ES-I3 (cell line): ENCODE results near the gene CSH1.
"Not testable (repeated sequence)": the region's sequence is repeated elsewhere in the genome, so short reads cannot be mapped to it uniquely, and the experiment has no call there.

Experiments
- H3K36me3 ChIP-seq: 2 replicates; pipeline ENCODE4 v1.6.1; 2013; ENCODE audit warnings: mild to moderate bottlenecking, low read length, control low read depth, moderate library complexity; ENCODE audit not compliant: insufficient read depth
- H3K4me1 ChIP-seq: 2 replicates; pipeline ENCODE4 v1.6.1; 2013; ENCODE audit warnings: mild to moderate bottlenecking, control low read depth, low read length; ENCODE audit not compliant: insufficient read depth
- H3K9ac ChIP-seq: 2 replicates; pipeline ENCODE4 v1.6.1; 2013; ENCODE audit warnings: low read depth, mild to moderate bottlenecking, low read length, moderate library complexity
- H3K9me3 ChIP-seq: 2 replicates; pipeline ENCODE4 v1.6.1; 2013; ENCODE audit warnings: mild to moderate bottlenecking, low read length, moderate library complexity; ENCODE audit not compliant: control insufficient read depth, insufficient read depth

Gene CSH1

GRCh38 chr17:63896524-63897354, at the start of gene CSH1:
Gene CSH1 (minus strand): TSS chr17:63896574. CDS start chr17:63896511, 63 bp downstream.
- H3K36me3 ChIP-seq, H3K9ac ChIP-seq, H3K9me3 ChIP-seq, H3K4me1 ChIP-seq: not testable (repeated sequence)

GRCh38 chr17:63945784-63946439, 49.5 kb upstream of the CSH1 start:
- H3K9ac ChIP-seq: no peak overlapping the region
- H3K9me3 ChIP-seq: no peaks in the 10 kb centered on the region
- H3K36me3 ChIP-seq: no peaks in the 10 kb centered on the region
- peaks cover 8% of the 10 kb centered on the region; the same call in 1 of the 2 replicates for H3K4me1 ChIP-seq

GRCh38 chr17:63944736-63945499, 48.5 kb upstream of the CSH1 start:
- Histone ChIP-seq H3K9ac (no peak overlapping the region), H3K36me3 (no peaks in the 10 kb centered on the region), H3K9me3 (no peaks in the 10 kb centered on the region), H3K4me1 (peaks cover 4% of the 10 kb centered on the region; the same call in 1 of the 2 replicates)

DNA sequence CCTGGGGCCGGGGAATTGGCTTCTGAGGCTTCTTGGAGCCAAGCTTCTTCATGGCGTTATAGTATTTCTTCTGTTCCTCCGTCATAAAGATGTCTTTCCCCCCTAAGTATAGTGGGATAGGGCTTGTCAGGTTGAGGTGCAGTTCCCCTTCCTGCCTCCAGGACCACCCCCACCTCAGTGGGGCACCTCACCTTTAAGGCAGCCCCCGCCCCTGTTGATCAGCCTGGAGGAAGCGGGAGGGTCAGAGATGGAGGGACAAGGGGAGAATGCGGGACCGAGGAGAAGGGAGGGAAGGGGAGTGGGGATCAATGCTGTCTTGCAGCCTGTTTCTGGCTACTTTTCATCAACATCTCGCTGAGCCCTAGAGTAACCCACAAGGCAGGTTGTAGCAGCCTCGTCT, 47.4 kb upstream of the CSH1 start:
- Histone ChIP-seq H3K9ac (no peak overlapping the region), H3K4me1 (peaks cover 4% of the 10 kb centered on the region; the same call in 1 of the 2 replicates), H3K9me3 (no peaks in the 10 kb centered on the region), H3K36me3 (no peaks in the 10 kb centered on the region)

DNA sequence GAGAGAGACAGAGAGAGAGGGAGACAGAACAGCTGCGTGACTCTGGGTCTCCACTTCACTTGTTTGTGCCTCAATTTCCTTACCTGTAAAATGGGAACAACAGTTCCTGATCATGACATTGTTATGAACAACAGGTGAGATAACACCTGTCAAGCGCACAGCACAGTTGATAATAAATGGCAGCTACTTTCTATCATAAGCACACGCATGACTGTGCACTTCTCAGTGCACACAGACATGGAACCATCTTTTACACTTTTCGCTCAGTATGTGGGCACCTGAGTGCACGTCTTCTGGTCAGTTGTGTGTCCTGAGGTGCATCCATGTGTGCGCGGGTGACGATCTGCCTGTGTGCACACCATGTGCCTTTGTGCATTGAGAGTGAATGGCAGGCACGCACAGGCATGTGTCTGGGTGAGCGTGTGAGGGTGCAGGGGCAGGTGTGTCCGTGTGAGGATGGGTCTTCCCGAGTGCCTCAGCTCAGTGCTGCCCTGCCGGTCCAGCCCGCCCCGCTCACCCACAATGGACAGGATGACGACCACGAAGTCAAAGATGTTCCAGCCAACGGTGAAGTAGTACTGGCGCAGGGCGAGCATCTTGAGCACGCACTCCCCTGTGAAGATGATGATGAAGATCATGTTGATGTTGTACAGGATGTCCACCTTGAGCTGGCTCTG, 46.1 kb upstream of the CSH1 start:
- Histone ChIP-seq H3K4me1 (peaks cover 4% of the 10 kb centered on the region; the same call in 1 of the 2 replicates), H3K36me3 (no peaks in the 10 kb centered on the region), H3K9ac (no peak overlapping the region), H3K9me3 (no peaks in the 10 kb centered on the region)

DNA sequence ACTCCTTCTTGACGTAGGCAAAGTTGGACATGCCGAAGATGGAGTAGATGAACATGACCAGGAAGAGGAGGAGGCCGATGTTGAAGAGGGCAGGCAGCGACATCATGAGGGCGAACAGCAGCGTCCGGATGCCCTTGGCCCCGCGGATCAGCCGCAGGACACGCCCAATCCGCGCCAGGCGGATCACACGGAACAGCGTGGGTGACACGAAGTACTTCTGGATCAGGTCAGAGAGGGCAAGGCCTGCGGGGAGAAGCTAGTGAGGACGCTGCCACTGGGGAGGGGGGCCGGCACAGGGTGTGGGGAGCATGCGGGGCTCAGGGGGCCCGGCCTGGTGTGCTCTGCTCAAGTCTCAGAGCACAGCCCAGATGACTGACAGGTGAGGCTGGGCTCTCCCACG, 45.4 kb upstream of the CSH1 start:
- no peaks in the 10 kb centered on the region for H3K36me3 ChIP-seq
- no peaks in the 10 kb centered on the region for H3K9me3 ChIP-seq
- no peak overlapping the region for H3K9ac ChIP-seq

GRCh38 chr17:63941162-63941561, 44.8 kb upstream of the CSH1 start:
- no peaks in the 10 kb centered on the region for H3K36me3 ChIP-seq
- no peaks in the 10 kb centered on the region; the same call in 1 of the 2 replicates for H3K4me1 ChIP-seq
- no peak overlapping the region for H3K9ac ChIP-seq
- H3K9me3 ChIP-seq: no peaks in the 10 kb centered on the region

More for the DNA sequence above, 45.4 kb upstream of the CSH1 start:
- H3K4me1 ChIP-seq: peaks cover 4% of the 10 kb centered on the region; the same call in 1 of the 2 replicates

DNA sequence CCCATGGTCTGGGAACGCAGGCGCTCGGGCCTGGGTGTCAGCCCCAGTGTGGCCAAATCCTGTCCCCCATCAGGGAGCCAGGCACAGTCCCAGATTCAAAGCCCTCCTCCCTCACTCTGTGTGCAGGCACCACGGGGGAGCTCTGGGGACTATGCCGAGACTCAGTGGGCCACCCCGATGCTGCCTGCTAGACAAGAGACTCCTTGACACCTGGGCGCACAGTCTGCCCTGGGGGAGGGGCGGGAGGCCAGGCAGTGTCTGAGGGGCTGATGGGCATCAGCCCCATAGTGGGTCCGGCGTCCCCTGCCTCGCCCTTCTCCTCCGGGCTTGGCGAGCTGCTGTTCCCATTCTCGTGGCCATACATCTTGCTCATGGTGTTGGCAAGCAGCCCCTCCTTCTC, 44.2 kb upstream of the CSH1 start:
- Histone ChIP-seq H3K9ac (no peak overlapping the region), H3K9me3 (no peaks in the 10 kb centered on the region), H3K36me3 (no peaks in the 10 kb centered on the region), H3K4me1 (no peaks in the 10 kb centered on the region; the same call in 1 of the 2 replicates)

GRCh38 chr17:63939884-63940283, 43.5 kb upstream of the CSH1 start:
- H3K4me1 ChIP-seq: no peaks in the 10 kb centered on the region; the same call in 1 of the 2 replicates
- no peak overlapping the region for H3K9ac ChIP-seq
- H3K9me3 ChIP-seq: no peaks in the 10 kb centered on the region
- no peaks in the 10 kb centered on the region for H3K36me3 ChIP-seq

DNA sequence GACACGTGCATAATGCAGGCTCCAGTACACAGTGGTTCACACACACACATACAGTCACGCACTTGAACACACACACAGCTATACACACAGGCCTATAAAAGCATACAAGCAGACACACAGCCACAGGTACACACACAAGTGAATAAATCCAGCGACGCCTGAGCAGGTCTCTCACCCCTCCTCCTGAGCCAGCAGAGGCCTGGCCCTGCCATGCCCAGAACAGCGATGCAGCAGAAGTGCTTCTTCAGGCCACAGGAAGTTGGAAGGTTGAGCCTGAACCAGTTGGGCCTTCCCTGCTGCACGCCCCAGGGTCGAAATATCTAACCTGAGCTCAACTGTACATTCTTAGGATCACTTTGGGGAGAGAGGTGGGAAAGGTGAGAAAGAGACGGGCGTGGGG, 43.0 kb upstream of the CSH1 start:
- Histone ChIP-seq H3K4me1 (no peaks in the 10 kb centered on the region; the same call in 1 of the 2 replicates), H3K36me3 (no peaks in the 10 kb centered on the region), H3K9me3 (no peaks in the 10 kb centered on the region), H3K9ac (no peak overlapping the region)

GRCh38 chr17:63937920-63938319, 41.5 kb upstream of the CSH1 start:
- Histone ChIP-seq H3K9ac (no peak overlapping the region), H3K36me3 (no peaks in the 10 kb centered on the region), H3K9me3 (no peaks in the 10 kb centered on the region), H3K4me1 (no peaks in the 10 kb centered on the region; the same call in 1 of the 2 replicates)

DNA sequence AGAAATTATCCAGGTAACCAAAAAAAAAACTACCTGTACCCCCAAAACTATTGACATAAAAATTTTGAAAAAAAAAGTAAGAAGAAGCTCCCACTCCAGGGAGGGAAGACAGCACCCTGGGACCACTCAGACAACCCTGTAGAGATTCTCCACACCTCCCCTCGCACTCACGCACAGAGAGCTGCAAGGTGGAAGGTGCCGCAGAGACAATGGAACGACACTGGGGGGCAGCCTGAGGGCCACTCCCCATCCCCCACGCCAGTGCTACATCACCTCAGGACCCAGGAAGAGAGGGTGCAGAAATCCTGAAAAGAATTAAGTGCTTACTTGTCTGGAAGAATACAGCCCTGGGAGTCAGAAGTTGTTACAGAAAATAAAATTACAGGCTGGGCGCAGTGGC, 40.9 kb upstream of the CSH1 start:
- no peaks in the 10 kb centered on the region for H3K9me3 ChIP-seq
- H3K36me3 ChIP-seq: no peaks in the 10 kb centered on the region
- peaks cover under 1% of the 10 kb centered on the region; the same call in 1 of the 2 replicates for H3K4me1 ChIP-seq
- no peak overlapping the region for H3K9ac ChIP-seq

GRCh38 chr17:63934183-63935112, 38.1 kb upstream of the CSH1 start:
- H3K4me1 ChIP-seq: peaks cover 16% of the 10 kb centered on the region; the same call in 1 of the 2 replicates
- H3K9ac ChIP-seq: no peak overlapping the region
- no peaks in the 10 kb centered on the region for H3K9me3 ChIP-seq
- H3K36me3 ChIP-seq: no peaks in the 10 kb centered on the region
